ENCODE results near the gene RAD1.

- TF ChIP-seq ELF4 (IDR thresholded peaks at IDR 0.05) (no peak), BHLHE40 (IDR thresholded peaks at IDR 0.05; ENCODE audit: borderline replicate concordance) (no peak), L3MBTL2 (conservative IDR thresholded peaks at IDR 0.05) (no peak), TARDBP (IDR thresholded peaks at IDR 0.05) (no peak), FOXM1 (IDR thresholded peaks at IDR 0.05; ENCODE audit: borderline replicate concordance) (no peak)
These were observed 13.0 kb upstream of the RAD1 start for GRCh38 chr5:34928267-34928666.

Data from HEK293T (cell line).